ENCODE data around the gene CLIP1.

DNA sequence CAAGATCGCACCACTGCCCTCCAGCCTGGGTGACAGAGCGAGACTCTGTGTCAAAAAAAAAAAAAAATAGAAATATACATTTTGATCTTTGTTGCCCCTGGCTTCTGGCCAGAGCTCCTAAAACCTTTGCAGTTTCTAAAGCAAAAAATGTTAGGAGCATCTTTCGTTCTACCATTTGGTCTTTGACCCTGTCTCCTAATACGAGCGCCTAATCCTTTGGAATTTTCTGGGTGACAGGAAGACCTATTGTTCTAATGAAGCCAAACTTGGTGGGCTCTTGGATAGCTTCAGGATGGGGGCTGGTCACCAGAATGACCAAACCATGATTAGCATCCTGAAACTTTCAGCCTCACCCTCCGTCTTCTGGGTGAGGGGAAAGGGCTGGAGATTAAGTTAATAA is 32.3 kb upstream of the CLIP1 start:
- TF ChIP-seq, protein P1, sequence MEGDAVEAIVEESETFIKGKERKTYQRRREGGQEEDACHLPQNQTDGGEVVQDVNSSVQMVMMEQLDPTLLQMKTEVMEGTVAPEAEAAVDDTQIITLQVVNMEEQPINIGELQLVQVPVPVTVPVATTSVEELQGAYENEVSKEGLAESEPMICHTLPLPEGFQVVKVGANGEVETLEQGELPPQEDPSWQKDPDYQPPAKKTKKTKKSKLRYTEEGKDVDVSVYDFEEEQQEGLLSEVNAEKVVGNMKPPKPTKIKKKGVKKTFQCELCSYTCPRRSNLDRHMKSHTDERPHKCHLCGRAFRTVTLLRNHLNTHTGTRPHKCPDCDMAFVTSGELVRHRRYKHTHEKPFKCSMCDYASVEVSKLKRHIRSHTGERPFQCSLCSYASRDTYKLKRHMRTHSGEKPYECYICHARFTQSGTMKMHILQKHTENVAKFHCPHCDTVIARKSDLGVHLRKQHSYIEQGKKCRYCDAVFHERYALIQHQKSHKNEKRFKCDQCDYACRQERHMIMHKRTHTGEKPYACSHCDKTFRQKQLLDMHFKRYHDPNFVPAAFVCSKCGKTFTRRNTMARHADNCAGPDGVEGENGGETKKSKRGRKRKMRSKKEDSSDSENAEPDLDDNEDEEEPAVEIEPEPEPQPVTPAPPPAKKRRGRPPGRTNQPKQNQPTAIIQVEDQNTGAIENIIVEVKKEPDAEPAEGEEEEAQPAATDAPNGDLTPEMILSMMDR (IDR thresholded peaks at IDR 0.05): no peak
- no peak for TF ChIP-seq POLR2A (IDR thresholded peaks at IDR 0.05)

Data from ovary (tissue), 3 donors.